Natural killer cell (primary cell): ENCODE results near the gene RASAL3. TPM values are rescaled to one million over a fixed set of nuclear protein-coding genes. Genes with fewer than 3 reads are reported as not detected.

Experiments
- ATAC-seq, 3 donors: fragments of 150-1000 bp in 2 of 3; fragments of 200-7000 bp in 1 of 3; cut with Tn5 transposase; 1 replicate in 1 of 3; 2 replicates in 2 of 3; pipeline ENCODE4 v1.10.0; 2021; ENCODE audit warnings: mild to moderate bottlenecking in 2 of 3, moderate library complexity in 2 of 3
- DNase-seq, 2 donors: peaks; one replicate each; pipeline versions ENCODE4 v3.0.0 to v3.0.0-alpha.2; 2013 to 2021; ENCODE audit warnings: mixed read lengths in 1 of 2
- H3K27ac ChIP-seq: one replicate; pipeline ENCODE4 v1.5.1; 2013; ENCODE audit warnings: mild to moderate bottlenecking, low read length
- H3K27me3 ChIP-seq: one replicate; pipeline ENCODE4 v1.6.1; 2013; ENCODE audit warnings: low read length; ENCODE audit not compliant: control insufficient read depth, insufficient read depth
- H3K36me3 ChIP-seq: one replicate; pipeline ENCODE4 v1.6.1; 2013; ENCODE audit warnings: low read length; ENCODE audit not compliant: control insufficient read depth, insufficient read depth
- H3K4me1 ChIP-seq: one replicate; pipeline ENCODE4 v1.6.1; 2013; ENCODE audit warnings: low read length; ENCODE audit not compliant: control insufficient read depth, insufficient read depth
- H3K4me3 ChIP-seq: one replicate; pipeline ENCODE4 v1.5.1; 2013; ENCODE audit warnings: low read length
- H3K9me3 ChIP-seq: one replicate; pipeline ENCODE4 v1.6.1; 2013; ENCODE audit warnings: low read length; ENCODE audit not compliant: control insufficient read depth, insufficient read depth
- H3K27ac Mint-ChIP-seq, 2 donors: one replicate each; pipeline ENCODE4 v1.8.0; 2022; ENCODE audit warnings: mild to moderate bottlenecking in 2 of 2, mixed read lengths in 2 of 2, moderate library complexity in 1 of 2
- H3K27me3 Mint-ChIP-seq, 2 donors: one replicate each; pipeline ENCODE4 v1.8.0; 2022; ENCODE audit warnings: low read depth in 2 of 2, mixed read lengths in 2 of 2
- H3K36me3 Mint-ChIP-seq: one replicate; pipeline ENCODE4 v1.8.0; 2022; ENCODE audit warnings: mixed read lengths
- H3K4me1 Mint-ChIP-seq, 2 donors: one replicate each; pipeline ENCODE4 v1.8.0; 2022; ENCODE audit warnings: mixed read lengths in 2 of 2
- H3K4me3 Mint-ChIP-seq: one replicate; pipeline ENCODE4 v1.8.0; 2022; ENCODE audit warnings: mild to moderate bottlenecking, moderate library complexity, mixed read lengths
- H3K9me3 Mint-ChIP-seq, 2 donors: one replicate each; pipeline ENCODE4 v1.8.0; 2022; ENCODE audit warnings: mixed read lengths in 2 of 2
- WGBS: methylation state at CpG from one replicate; pipeline ENCODE4 v1.1.7; 2013; ENCODE audit warnings: missing lambda C conversion rate; ENCODE audit not compliant: insufficient coverage; 5-methylcytosine and 5-hydroxymethylcytosine counted together
- intact Hi-C: fragments of 100-400 bp; cut with micrococcal nuclease; formaldehyde crosslinking; loops from one replicate; pipeline ENCODE4 v1.14.2; 2022
- total RNA-seq, 4 donors: library from RNA; stranded (reverse); fragments of 120-200 nt in 1 of 4; gene quantifications; one replicate each; pipeline versions ENCODE4 v1.2.3 to v1.2.4, GENCODE V29; 2013 to 2022
- TF ChIP-seq, protein P1 (sequence below): fragments of 200-600 bp; IDR thresholded peaks from one replicate; pipeline ENCODE4 v1.8.0; 2022; ENCODE audit warnings: antibody characterized with exemption

Gene RASAL3
- total RNA-seq, 3 donors from 2014 or later (not counting 1 experiment from before 2014, with no cell fraction given), result 217 to 283 (median 224) TPM

DNA sequence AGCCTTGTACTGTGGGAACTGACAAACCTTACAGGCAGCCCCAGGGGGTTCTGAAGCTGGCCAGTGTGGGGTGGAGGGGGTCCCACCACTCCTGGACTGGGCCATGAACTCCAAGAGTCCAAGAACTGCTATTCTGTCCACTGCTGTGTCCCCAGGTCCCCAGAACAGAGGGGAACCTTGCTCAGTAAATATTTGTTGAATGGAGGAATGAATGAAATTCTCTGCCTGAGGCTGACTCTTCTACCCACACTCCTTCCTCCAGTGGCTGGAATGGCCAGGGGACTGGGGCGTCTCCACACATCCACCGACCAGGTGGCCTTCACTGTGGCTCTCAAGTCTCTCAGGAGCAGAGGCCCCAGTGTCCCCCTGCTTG is 26.2 kb downstream of the RASAL3 start:
- TF ChIP-seq, protein P1, sequence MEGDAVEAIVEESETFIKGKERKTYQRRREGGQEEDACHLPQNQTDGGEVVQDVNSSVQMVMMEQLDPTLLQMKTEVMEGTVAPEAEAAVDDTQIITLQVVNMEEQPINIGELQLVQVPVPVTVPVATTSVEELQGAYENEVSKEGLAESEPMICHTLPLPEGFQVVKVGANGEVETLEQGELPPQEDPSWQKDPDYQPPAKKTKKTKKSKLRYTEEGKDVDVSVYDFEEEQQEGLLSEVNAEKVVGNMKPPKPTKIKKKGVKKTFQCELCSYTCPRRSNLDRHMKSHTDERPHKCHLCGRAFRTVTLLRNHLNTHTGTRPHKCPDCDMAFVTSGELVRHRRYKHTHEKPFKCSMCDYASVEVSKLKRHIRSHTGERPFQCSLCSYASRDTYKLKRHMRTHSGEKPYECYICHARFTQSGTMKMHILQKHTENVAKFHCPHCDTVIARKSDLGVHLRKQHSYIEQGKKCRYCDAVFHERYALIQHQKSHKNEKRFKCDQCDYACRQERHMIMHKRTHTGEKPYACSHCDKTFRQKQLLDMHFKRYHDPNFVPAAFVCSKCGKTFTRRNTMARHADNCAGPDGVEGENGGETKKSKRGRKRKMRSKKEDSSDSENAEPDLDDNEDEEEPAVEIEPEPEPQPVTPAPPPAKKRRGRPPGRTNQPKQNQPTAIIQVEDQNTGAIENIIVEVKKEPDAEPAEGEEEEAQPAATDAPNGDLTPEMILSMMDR, result no peak
- Mint-ChIP-seq H3K27me3 (no peaks in the 10 kb centered on the region), H3K36me3 (no peaks in the 10 kb centered on the region), H3K27ac (no peak overlapping the region), H3K4me3 (no peak overlapping the region), H3K9me3 (no peaks in the 10 kb centered on the region), H3K4me1 (peaks cover 5 to 6% of the 10 kb centered on the region in 2 donors)
- no peak for ATAC-seq
- H3K4me3 ChIP-seq, result no peak overlapping the region
- H3K27ac ChIP-seq, result no peak overlapping the region
- intact Hi-C loops, result no loop called here
- 91% methylated on average over 2 of the region's 2 CpGs for WGBS
- H3K9me3 ChIP-seq, result no peaks in the 10 kb centered on the region
- no peaks in the 10 kb centered on the region for H3K27me3 ChIP-seq
- peaks cover 6% of the 10 kb centered on the region for H3K4me1 ChIP-seq
- H3K36me3 ChIP-seq, result no peaks in the 10 kb centered on the region
- DNase-seq, result no peak

DNA sequence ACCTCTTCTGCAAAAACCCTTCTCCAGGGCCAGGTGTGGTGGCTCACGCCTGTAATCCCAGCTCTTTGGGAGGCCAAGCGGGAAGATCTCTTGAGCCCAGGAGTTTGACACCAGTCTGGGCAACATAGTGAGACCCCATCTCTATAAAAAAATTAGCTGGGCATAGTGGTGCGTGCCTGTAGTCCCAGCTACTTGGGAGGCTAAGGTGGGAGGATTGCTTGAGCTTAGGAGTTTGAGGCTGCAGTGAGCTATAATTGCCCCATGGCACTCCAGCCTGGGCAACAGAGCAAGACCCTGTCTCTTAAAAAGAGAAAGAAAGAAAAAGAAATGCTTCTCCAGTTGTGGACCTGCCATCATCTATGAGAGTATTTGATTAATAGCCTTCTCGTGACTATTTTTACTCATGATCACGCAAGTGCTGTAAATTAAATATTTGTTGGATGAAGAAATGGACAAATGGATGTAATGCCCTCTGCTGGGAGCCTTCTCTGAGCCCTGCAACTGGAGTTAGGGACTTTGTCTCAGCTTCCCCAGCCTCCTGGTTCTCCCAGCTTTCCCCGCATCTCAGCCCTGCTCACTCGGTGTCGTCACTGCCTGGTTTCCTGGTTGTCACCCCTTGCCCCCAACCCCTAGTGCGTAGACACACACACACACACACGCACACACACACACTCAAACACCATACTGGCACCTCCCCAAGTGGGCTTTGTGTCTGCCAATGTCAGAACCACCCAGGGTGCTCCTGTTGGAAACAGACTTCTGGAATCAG is 26.8 kb downstream of the RASAL3 start:
- ATAC-seq, result no peak
- Mint-ChIP-seq H3K4me3 (no peak overlapping the region), H3K9me3 (no peaks in the 10 kb centered on the region), H3K36me3 (no peaks in the 10 kb centered on the region), H3K4me1 (peaks cover 8 to 10% of the 10 kb centered on the region in 2 donors), H3K27ac (no peak overlapping the region), H3K27me3 (no peaks in the 10 kb centered on the region)
- Histone ChIP-seq H3K27ac (no peak overlapping the region), H3K4me1 (peaks cover 10% of the 10 kb centered on the region), H3K36me3 (no peaks in the 10 kb centered on the region), H3K4me3 (no peak overlapping the region), H3K27me3 (no peaks in the 10 kb centered on the region), H3K9me3 (no peaks in the 10 kb centered on the region)
- 93% methylated on average over 10 of the region's 10 CpGs for WGBS
- no peak for DNase-seq
- TF ChIP-seq, protein P1, result no peak
- intact Hi-C loops, result no loop called here

DNA sequence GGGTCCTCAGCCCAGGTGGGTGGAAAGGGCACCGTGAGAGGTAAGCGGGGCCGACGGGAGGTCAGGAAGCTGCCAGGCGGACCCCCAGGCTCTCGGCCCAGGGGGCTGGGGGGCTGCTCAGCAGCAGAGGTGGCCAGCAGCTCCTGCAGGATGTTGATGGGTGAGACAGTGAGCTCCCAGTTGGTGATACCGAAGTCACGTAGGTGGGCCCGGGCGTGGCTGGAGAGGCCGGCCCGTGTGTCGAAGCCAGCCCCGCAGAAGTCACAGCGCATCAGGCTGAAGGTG is 27.6 kb downstream of the RASAL3 start:
- DNase-seq (no peak), ATAC-seq (no peak)
- intact Hi-C loops, result no loop called here
- Mint-ChIP-seq H3K4me1 (peaks cover 11 to 14% of the 10 kb centered on the region in 2 donors), H3K4me3 (no peak overlapping the region), H3K9me3 (no peaks in the 10 kb centered on the region), H3K27ac (no peak overlapping the region), H3K27me3 (no peaks in the 10 kb centered on the region), H3K36me3 (no peaks in the 10 kb centered on the region)
- peaks cover 14% of the 10 kb centered on the region for H3K4me1 ChIP-seq
- no peak overlapping the region for H3K27ac ChIP-seq
- H3K27me3 ChIP-seq, result no peaks in the 10 kb centered on the region
- no peak overlapping the region for H3K4me3 ChIP-seq
- H3K36me3 ChIP-seq, result no peaks in the 10 kb centered on the region
- no peaks in the 10 kb centered on the region for H3K9me3 ChIP-seq
- TF ChIP-seq, protein P1, result no peak
- 97% methylated on average over 15 of the region's 15 CpGs for WGBS
